GM15510 (cell line): ENCODE measurements around the gene ARAP1.

Source experiments
- POLR2A ChIP-seq: IDR thresholded peaks from 3 replicates; pipeline ENCODE4 v1.6.1; 2011; ENCODE audit warnings: borderline replicate concordance; ENCODE audit not compliant: insufficient read length; ENCODE audit errors: extremely low read depth

Gene ARAP1

DNA sequence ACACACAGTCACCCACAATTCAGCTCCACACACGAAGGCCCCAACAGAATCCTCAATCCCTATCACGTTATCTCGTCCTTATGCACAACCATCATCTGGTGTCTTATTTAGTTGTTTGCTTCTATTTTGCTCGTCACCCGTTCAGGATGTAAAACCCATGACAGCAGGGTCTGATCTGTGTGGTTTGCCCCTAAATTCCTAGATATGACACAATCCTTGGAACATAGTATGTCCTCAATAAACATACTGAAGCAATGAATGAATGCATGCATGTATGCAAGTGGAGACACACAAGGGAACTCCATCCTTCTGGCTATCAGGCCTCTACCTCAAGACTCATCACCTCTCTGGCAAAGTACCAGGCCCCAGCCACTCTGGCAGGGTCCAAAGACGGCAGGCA, 21.5 kb upstream of the ARAP1 start:
- TF ChIP-seq POLR2A, result no peak

DNA sequence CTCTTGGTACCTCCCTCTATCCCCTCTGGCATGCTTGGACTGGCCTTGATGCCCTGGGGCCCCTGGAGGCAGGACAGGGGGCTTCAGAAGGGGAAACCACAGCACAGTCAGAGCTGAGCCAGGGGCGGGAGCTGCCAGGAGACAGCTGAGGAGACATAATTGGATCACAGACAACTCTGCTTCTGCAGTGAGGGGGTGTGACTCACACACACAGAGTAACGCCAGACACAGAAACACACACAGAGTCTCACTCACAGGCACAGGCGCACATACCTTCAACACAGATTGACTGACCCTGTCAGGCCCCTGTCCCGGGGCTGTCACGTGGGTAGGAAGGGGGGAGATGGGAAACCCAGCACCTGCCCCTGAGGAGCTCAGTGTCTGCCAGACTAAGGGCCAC, 21.1 kb upstream of the ARAP1 start:
- TF ChIP-seq POLR2A, result no peak

DNA sequence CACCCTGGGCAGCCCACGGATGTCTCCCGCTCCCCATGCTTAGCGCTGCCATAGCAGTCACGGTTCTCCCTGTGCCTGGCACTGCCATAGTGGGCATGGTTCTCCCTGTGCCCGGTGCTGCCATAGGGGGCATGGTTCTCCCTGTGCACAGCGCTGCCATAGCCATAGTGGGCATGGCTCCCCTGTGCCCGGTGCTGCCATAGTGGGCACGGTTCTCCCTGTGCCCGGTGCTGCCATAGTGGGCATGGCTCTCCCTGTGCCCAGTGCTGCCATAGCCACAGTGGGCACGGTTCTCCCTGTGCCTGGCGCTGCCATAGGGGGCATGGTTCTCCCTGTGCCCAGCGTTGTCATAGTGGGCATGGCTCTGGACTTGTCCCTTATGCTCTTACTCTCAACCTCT, 19.9 kb upstream of the ARAP1 start:
- TF ChIP-seq POLR2A, result no peak

DNA sequence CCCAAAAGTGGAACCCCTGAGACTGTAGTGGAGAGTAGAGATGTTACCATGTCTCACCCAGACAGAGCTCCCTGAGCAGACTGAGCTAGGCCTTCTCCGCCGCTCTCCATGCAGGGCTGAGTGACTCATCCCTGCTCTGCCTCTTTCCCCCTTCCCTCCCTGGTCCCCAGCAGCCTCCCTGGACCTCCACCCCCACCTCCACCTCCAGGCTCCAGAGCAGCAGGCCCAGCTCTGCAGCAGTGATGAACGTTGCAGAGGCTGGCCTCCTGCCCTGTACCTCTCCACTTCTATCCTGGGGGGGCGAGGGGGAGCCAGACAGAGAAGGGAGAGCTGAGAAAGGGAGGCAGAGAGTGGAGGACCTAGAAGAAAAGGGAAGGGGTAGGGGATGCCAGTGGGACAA, 19.3 kb upstream of the ARAP1 start:
- no peak for TF ChIP-seq POLR2A

DNA sequence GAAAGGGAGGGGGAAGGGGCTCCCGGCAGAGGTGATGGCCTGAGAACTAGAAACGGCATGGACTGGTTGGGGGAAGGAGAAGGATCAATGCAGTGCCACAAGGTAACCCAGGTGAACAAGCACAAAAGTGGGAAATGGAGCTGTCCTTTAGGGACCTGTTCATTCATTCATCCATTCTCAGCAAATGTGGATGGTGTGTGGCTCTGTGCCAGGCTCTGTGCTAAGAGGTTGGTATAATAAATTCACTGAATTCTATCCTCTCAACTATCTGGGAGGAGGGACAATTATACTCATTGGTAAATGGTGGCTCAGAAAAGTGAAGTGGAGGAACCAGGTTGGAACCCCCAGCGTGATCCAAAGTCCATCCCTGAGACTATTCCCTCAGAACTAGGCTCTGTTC, 18.6 kb upstream of the ARAP1 start:
- TF ChIP-seq POLR2A, result no peak

DNA sequence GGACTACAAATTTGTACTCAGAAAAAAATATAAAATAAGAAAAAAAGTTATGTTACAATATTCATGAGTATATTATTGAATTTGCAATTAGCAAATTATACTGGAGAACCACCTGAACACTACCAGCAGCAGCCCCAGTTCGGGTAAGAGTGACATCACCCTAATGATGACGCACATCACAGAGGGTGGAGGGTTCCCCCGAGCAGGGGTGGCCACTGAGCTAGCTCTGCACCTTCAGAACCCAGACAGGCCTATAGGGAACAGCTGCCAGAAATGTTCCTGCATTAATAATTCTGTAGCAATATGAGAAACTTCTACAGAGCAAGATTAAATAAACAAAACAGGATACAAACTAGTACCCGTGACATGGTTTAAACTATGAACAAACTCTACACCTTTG, 17.5 kb upstream of the ARAP1 start:
- TF ChIP-seq POLR2A, result no peak

DNA sequence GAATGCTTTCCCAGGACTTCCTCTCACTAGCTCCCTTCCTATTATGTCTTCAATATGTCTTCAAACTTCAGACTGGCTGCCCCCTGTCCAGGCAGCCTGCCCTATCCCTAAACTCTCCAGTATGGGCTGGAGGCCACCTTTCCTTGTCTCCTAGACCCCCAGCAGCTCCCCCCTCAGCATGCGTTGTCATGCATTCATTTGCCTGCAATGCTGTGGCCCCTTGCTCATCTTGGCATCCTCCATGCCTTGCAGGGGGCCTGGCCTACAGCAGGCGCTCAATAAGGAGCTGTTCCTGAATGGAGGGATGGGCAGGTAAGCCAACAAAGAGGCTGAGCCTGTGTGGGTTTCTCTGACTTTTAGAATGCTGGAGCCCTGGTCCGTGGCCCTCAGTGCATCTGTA, 16.4 kb upstream of the ARAP1 start:
- TF ChIP-seq POLR2A, result no peak

DNA sequence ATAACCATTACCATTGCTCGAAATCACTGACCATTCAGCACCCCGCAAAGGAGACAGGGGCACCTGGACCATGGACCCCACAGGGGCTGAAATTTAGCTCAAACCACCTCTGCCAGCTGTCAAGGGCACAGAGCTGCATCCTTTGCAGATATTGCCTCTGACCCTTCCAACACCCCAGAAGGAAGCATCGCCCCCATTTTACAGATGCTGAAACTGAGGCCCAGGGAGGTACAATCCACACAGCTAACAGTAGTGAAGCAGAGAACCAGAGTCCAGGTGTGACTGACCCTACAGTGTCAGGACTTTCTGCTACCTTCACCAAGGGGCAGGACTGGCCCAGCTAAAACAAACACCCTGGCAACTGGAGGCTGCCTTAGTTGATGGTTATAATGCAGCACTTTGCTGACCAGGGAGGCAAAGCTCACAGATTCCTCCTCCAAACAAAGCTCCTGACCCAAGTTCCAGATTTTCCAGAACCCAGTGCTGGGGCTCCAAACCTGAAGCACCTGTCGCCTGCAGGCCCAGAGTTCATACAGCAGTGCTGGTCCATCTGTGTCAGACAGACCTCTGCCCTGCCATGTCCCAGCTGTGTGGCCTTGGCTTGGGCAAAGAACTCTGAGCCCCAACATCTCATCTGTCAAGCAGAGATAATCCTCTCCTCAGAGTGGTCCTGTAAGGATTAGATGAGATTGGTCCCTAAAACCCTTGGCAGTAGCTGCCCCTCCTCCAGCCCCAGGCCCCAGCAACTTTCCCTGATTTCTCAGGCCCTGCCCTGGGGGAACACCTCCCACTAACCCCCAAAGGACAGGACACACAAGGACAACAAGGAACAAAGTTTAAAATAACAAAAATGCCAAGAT, 15.2 kb upstream of the ARAP1 start:
- no peak for TF ChIP-seq POLR2A

DNA sequence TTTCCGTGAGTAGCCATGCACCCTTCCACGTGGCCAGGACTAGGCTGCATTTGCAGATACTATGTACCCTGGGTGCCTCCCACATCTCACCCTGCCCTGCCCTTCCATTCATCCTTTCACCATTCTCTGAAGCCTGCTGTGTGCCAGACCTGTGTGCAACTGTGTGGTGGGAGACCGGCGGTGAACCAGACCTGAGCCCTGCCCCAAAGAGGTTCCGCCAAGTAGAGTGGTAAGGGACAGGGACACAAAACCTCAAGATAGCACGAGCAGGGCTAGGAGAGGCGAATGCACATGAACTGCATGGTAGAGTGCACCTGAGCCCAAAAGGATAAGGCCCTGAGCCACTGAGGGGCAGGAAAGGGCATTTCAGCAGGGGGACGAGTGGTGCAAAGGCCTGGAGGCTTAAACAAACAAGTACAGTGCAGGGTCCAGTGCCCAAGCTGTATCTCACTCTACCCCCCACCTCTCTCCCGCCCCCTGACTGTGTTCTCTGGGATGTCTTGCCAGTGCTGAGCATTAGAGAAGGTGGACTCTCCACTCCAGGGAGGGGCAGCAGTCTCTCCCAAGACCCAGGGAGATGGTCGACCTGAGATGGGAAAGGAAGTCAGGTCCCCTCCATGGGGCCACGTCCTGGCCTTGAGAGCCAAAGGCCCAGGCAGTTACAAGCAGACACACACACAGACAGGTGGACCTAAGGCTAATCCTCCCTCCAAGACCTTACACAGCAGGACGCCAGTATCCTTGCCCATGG, 14.1 kb upstream of the ARAP1 start:
- no peak for TF ChIP-seq POLR2A

DNA sequence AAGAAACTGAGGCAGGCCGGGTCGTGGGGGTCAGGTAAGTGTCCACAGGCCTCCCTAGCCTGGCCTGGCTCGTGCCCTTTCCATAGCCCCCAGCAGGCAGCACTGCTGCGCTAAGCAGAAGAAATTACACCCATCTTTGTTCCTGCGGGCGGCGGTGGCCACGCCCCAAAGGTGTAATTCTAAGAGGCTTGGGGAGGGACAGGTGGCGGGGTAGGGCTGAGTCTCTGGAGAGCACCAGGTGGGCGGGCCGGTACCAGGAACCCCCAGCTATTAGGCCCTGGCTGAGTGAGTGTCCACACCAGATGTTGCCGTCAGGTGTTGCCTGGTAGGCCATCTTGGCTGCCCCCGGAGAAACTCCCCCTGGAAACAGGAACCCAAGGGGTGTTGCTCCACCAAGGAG, 12.3 kb upstream of the ARAP1 start:
- no peak for TF ChIP-seq POLR2A

DNA sequence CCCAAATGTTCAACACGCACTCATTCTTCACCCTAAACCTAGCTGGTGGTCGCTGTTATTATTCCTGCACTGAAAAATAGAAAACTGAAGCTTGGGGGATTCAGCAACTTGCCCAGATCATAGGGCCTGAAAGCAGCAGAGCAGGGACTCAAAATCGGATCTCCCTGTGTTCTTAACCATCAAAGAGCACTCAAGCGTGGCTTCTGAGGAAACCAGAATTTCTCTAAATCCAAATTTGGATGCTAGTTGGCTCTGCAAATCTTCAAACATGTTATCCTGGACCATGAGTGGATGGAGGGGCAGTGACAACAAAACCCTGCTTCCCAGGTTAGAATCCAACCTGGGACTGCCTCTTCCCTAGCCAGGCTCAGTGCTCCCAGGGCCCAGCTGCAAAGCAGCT, 11.6 kb upstream of the ARAP1 start:
- TF ChIP-seq POLR2A, result no peak

DNA sequence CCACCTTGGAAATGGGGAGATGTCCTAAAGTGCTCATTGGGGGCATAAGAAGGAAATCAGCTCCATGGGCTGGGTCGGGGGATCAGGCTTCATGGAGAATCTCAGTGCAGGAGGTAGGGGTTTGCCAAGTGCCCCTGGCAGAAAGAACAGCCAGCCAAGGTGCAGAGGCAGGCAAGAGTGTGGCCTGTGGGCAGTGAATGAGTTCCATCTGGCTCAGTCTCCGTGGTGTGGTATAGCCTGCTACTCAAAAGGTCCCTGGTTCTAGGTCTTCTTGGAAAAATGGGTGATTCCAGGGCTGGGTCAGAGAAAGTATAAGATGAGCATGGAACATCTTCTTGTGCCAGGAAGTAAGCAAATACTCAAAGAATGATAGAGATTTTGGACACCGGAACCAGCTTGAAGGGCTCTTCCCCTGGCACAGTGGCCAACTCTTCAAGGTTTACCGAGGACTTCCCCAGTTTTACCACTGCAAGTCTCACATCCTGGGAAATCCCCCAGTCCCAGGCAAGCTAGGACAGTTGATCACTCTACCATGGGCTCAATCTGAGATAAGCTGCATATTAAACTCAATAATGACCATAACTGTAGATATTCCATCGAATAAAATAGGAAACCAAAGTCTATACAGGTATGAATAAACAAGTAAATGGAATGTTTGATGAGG, 10.6 kb upstream of the ARAP1 start:
- no peak for TF ChIP-seq POLR2A

DNA sequence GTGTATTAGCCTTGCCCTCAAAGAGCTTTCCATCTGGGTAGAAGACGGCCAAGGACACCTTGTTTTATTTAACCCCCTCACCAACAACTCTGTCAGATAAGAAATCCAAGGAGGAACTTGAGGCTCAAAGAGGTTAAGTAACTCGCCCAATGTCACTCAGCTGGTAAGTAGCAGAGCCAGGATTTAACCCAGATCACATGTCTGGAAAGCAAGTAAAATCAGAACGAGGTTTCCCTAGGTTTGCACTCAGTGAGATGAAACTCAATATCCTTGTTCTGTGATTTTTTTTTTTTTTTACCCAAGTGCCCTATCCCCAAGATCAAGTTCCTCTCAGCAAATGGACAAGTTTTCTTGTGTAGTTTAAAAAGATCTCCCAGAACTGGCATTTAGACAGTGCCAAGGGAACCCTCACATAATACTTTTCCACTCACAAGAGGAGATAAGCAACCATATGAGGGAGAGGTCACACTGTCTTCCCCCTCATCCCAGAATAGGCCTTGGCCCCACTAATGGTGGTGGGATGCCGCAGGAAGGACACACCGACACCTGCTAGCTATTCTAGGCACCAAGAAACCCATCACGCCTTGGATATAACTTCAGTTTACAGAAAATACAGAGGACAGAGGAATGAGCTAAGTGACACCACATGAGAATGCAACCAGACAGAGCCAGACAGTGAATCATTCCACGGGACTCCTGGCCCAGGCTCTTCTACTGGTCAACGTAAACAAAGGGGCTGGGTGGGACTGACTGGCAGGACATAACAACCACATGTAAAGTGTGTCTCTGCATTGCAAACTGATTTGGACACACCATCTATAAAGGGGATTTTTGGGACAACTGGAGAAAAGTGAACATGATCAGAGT, 8.6 kb upstream of the ARAP1 start:
- no peak for TF ChIP-seq POLR2A

DNA sequence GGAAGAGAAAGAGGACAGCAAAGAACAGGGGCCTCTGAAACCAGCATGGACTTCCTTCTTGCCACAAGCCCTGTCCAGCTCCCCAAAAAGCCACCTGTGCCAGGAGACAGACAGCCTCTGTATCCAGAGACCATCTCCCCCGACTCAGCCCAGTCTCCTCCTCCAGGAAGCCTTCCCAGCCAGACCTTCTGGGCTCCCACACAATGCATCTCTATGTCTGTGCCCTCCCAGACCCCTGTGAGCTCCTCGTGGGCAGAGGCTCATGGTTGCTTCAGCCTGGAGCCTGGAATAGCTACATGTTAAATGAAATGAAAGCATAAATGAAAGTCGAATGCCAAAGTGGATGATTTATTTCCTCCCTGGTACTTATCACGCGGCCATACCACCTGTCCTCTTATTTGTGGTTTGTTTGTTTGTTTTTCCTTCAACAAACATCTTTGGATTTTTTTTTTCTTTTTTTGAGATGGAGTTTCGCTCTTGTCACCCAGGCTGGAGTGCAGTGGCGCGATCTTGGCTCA, 7.3 kb upstream of the ARAP1 start:
- no peak for TF ChIP-seq POLR2A

DNA sequence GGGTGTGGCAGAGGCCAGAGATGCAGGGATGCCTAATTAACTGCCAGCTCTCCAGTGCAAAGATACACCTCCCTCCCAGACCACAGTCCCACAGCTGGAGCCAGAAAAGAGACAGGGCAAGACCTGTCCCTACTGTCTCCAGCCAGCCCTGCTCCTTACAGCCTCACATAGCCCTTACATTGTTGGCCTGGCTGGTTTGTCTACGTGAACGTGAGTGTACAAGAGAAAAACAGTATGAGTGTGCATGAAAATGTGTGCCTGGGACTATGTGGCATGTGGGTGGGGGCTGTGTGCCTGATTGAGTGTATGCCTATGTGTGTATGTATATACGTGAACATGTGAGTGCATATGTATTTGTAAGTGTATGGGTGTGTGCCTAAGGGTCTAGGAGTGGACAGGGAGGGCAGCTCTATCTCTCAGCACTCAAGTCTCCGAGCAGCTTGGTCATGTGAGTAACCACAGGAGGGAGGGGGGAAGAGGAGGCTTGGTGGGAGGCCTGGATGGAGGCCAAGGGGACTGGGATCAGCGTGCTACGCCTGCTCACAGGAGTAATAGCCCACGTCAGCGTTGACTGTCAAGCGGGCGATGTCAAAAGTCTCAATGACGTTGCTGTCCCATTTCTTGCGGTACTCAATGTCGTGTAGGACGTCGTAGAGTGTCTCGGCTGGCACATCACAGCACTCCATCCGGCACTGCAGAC, 6.6 kb upstream of the ARAP1 start:
- TF ChIP-seq POLR2A, result no peak

DNA sequence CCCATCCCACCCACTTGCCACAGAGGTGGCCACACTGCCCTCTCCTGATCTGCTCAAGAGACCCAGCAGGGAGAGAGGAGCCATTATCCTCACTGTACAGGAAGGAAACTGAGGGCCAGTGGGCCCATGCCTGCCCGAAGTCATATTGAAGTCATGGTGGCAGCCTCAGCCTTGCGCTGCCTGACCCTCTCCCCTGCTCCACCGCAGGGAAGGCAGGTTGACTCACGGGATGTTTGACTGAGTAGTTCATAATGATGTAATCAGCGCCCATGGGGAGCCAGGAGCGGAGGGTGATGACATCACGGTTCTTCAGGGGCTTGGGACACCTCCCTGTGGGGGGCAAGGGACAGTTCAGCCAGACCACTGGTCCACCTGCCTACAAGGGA, 6.1 kb upstream of the ARAP1 start:
- no peak for TF ChIP-seq POLR2A
